Ureter (tissue), 1 donor: ENCODE results near the gene RET. TPM values are rescaled to one million over a fixed set of nuclear protein-coding genes. Genes with fewer than 3 reads are reported as not detected.

Experiments used
- DNase-seq: peaks from one replicate; pipeline ENCODE4 v3.0.0-alpha.2; 2020; ENCODE audit warnings: low spot score
- total RNA-seq: library from RNA; stranded (reverse); gene quantifications from one replicate; pipeline ENCODE4 v1.2.4, GENCODE V29; 2023
- donor health status: DM: yes; HTN: yes; CAD: no.

The RET gene
- total RNA-seq, 1 donor from 2014 or later, result 0.42 TPM

DNA sequence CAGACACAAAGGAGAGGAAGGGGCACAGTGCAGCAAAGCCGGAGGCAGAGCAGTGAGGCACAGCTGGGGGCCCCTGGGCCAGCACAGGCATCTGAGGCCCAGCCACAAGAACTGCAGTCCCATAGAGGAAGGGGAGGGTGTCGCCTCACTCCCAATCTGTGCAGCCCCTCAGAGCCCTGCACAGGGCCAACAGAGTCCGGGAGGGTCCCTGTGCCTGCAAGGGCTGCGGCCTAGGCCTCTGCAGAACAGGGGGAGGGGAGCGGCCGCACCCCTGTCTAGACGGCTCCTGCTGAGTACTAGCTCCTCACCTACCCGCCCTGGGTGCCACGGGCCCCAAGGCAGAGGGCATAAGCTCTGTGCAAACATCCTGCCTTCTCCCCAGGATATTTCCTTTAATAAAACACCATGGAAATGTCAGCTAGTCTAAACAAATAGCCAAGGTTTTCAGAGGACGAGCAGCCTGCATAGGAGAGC lies 32.4 kb upstream of the RET start:
- no peak for DNase-seq

- DNase-seq, result no peak
Measured at GRCh38 chr10:43044961-43045621, 31.8 kb upstream of the RET start.

DNA sequence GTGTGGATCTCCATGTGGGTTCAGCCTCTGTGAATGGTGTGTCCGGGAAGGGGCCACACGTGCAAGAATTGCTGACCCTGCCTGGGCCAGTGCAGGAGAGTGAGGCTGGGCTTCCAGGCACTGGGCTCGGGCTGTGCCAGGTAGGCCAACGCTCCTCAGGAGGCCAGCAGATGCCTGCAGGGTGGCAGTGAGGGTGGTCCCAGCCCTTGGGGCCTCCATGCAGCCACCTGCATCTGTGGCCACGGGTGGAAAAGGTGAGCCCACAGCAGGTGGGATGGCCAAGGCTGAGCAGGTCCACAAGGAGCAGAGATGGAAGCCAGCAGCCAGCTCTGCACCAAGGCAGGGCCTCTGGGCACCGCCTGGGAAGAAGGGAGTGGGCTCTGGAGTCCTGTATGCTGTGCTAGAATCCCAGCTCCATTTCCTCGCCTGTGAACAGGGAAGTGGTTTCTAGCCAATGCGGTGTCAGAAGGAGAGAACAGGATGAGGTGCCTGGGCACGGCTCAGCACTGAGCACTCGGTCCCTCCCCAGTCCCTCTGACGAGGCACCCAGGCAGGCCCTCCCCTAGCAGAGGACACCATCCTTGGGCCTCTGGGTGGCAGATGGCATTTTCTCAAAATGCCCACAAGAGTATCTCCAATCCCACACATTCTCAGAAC lies 31.1 kb upstream of the RET start:
- DNase-seq, result no peak

DNA sequence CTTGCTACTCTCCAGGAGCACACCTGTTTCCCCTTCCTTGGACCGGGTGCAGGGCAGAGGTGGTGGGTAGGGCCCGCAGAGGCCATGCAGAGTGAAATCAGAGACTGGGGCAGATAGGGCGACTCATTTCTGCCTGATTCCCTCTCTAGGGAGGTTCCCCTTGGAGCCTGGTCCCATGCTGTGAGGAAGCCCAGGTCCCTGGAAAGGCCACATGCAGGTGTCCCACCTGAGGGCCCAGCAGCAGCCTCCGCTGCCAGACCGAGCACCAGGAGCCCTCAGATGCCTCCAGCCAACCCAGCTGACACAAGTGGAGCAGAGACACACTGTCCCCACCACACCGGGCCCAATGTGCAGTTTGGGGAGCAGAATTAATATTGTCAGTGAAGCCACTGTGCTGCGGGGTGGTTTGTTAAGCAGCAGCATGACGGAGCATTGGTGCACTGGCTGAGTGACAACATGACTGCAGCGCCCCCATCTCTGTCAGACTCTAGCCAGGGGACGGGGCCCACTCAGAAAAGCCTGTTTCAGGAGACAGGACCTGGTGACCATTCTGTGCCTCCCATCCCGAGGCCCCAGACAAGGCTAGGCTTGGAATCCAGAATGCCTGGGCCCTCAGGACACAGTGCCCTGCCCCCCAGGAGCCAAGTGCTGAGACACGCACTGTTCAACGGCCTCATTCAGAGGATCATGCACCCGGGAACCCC lies 30.4 kb upstream of the RET start:
- DNase-seq, result no peak

GRCh38 chr10:43047288-43047970 lies 29.4 kb upstream of the RET start:
- DNase-seq, result no peak

DNA sequence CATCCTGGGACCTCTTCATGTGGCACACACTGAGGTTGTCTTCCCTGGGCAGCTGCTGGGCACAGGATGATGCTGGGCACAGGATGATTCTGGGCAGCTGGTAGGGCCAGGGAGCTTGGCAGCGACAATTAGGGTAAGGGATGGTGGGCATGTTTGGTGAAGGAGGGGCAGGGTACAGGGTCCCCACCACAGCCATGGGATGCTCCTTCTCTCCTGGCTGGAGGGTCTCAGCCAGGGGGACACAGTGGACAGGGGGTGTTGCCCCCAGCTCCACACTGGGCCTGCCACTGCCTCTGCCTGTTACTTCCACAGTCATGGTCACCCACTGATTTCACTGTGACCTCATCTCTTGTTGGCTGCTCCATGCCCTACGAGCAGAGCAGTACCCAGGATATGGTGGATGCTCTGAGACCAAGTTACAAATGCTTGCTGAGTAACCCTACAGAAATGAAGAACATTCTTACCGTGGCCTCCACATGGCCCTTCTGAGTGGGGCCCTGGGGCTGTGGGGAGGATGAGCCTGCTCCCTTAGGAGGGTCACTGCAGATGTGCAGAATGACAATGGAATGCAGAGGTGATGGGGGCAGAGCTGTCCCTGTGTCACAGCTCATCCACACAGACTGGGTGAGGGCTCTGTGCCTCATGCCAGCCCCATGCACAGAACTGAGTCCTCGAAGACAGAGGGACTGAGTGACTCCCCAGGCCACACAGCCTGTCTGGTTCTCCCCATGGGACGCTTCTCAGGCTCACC lies 28.4 kb upstream of the RET start:
- DNase-seq, result no peak

DNA sequence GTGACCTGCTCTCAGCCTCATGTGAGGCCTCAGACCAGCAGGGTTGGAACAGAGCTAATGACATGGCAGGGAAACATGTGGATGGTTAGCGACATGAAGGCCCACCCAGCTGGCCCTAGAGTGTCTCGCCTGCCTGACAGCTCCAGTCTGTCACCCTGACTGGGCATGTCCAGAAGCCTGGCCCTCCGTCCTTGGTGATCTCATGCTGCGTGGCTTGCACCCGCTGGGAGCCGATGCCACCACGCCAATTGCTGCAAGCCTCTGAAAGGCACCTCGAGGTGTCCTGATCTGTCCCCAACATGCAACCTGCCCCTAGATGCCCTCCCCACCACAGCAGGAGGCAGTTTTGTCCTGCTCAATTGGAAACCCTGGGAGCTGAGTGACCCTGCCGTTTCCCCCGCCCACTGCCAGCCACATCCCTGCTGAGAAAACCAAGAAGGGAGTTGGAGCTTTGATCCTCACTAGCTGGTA lies 27.8 kb upstream of the RET start:
- no peak for DNase-seq

- no peak for DNase-seq
Measured at GRCh38 chr10:43050011-43050410, 26.9 kb upstream of the RET start.

DNA sequence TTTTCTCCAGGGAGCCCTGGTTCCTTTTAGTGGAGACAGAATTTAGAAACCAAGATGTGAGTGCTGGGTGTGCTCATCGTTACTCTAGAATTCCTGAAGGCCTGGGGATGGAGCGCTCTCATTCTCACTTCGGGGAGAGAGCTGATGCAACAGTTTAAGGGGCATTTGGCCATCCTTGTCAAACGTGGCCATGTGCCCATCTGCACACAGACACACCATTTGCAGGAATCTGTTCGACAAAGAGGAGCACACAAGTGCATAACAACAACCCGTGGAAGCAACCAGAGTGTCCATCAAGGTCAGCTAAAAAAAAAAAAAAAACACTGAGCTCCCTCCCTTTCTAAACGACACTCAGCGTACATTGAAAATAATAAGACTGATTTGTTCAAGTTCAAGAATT lies 23.0 kb upstream of the RET start:
- DNase-seq, result no peak

DNA sequence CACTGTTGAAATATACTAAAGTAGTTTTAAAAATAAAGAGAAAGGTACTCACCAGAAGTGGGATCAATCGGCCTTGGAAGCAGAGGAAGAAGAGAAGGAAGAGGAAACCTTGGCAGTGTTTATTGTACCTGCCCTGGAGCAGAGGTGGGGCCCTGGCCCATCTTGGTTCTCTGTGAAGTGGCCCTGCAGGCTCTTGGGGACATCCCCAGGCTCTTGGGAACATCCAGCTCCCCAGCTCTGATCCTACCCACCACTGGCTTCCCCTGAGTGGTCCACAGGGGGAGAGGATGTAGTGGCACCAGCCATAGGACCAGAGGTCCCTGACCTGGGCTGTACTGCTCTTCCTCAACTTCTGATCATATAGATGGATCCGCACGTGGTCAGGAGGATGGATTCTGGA lies 22.3 kb upstream of the RET start:
- no peak for DNase-seq

- DNase-seq, result no peak
Measured at GRCh38 chr10:43055217-43055616, 21.7 kb upstream of the RET start.

DNA sequence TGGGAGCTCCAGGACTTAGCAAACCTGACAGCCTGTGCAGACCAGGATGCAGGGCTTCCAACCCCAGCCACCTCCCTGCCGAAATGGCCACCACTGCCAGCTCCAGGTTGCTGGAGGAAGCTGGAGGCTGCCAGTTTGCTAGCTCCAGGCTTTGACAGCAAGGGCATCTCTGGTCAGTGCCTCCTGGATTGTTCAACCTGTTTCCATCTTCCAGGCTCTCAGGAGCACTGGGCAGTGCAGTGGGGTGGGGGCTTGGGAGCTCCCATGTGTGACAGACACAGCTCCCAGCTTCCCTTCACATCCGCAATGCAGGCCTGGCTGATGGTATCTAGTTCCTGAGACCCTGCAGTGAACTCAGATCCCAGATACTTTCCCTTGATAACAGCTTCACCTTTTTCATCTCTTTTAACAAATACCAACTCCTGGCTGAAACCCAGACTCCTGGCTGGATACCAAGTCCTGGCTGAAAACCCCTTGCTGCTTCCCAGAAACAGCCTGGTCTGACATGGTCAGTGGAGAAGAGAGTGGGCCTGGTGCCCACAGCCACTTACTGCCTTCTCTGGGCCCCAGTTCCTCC lies 20.8 kb upstream of the RET start:
- DNase-seq, result no peak

DNA sequence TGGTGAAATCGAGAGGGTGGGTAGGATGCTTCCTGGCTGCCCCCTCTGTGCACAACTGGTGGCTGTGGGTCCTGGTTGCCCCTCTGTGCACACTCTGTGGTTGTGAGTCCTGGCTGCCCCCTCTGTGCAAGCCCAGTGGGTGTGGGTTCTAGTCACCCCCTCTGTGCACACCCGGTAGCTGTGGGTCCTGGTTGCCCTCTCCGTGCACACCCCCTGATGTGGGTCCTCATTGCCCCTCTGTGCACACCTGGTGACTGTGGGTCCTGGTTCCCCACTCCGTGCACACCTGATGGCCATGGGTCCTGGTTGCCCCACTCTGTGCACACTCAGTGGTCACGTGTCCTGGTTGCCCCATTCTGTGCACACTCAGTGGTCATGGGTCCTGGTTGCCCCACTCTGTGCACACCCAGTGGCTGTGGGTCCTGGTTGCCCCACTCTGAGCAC lies 20.3 kb upstream of the RET start:
- no peak for DNase-seq

DNA sequence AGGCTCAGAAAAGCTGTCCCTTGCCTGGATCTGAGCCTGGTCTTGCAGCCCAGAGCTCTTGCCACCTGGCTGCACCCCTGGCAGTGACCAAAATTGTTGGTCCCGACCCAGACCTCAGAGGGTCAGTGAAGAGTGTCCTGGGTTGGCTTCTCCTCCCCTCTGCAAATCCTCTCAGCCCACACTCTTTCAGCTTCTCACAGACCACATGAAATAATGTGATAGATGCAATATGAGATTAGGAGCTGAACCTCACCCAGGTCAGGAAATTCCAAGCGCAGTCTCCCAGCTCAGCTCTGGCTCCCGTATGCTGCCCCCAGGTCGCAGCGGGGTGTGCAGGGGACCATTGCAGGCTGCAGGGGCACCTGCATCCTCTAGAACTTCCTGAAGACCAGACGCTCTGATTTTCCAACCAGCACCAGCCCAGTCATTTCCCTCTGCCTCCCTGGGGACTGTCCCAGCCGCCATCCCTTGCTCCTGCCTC lies 19.6 kb upstream of the RET start:
- DNase-seq, result no peak

- no peak for DNase-seq
Measured at GRCh38 chr10:43057831-43058340, 19.0 kb upstream of the RET start.

DNA sequence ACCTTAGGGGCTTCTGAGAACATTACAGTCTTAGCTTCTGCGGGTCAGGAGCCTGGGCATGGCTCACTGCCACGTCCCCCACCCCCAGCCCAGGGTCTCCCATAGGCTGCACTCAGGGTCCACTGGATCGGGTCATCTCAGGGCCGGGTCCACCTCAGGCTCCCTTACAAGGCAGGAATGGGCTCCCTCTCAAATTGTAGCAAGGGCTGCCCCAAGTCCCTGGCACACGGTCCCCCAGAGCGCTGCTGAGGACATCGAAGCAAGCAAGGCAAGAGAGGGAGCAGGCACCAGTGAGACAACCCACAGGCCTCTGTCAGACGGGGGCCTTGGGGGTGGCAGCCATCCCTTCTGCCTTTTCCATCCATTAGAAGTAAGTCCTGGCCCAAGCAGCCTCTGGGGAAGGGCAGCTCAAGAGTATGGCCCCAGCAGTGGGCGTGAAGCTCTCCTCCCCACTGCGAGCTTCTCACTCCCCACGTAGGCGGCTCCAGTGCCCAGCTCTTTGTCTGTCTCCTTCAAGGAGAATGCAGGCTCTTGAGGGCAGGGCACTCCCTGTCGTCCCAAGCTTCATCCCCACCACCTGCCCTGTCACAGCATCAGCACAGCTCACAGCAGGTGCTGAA lies 18.0 kb upstream of the RET start:
- DNase-seq, result no peak

DNA sequence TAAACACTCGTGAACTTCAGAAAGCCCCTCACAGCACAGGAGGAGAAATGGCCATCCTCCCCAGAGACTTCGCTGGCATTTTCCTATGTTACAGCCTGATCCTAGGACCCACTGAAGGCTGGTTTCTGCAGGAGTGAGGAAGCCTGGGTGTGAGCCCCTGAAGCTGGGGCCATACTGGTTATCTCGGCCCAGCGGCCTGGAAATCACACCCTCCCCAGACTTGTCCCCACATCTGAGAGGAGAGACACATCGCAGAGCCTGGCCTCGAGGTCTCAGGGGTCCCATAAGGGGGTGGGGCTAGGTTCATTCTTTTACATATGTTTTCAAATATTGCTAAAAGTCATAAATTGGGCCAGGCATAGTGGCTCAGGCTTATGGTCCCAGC lies 17.5 kb upstream of the RET start:
- no peak for DNase-seq

GRCh38 chr10:43059828-43060227 lies 17.0 kb upstream of the RET start:
- no peak for DNase-seq

GRCh38 chr10:43060291-43060690 lies 16.6 kb upstream of the RET start:
- DNase-seq, result no peak

- DNase-seq, result no peak
Measured at GRCh38 chr10:43061331-43061730, 15.5 kb upstream of the RET start.
